Ovary (tissue), 3 donors: ENCODE results near the gene WWTR1.

Experiments used
- CTCF ChIP-seq, 3 donors: fragments of 450-650 bp in 2 of 3; fragments of 200-600 bp in 1 of 3; IDR thresholded peaks; one replicate each; pipeline versions ENCODE4 v1.5.1 to v1.8.0; 2016 to 2022; ENCODE audit warnings: antibody characterized with exemption in 3 of 3, mild to moderate bottlenecking in 1 of 3
- POLR2A ChIP-seq: fragments of 450-650 bp; IDR thresholded peaks from one replicate; pipeline ENCODE4 v1.6.1; 2017; ENCODE audit warnings: antibody characterized with exemption, mild to moderate bottlenecking, moderate library complexity
- donor health status: DM: no; HTN: no; CAD: no.

DNA sequence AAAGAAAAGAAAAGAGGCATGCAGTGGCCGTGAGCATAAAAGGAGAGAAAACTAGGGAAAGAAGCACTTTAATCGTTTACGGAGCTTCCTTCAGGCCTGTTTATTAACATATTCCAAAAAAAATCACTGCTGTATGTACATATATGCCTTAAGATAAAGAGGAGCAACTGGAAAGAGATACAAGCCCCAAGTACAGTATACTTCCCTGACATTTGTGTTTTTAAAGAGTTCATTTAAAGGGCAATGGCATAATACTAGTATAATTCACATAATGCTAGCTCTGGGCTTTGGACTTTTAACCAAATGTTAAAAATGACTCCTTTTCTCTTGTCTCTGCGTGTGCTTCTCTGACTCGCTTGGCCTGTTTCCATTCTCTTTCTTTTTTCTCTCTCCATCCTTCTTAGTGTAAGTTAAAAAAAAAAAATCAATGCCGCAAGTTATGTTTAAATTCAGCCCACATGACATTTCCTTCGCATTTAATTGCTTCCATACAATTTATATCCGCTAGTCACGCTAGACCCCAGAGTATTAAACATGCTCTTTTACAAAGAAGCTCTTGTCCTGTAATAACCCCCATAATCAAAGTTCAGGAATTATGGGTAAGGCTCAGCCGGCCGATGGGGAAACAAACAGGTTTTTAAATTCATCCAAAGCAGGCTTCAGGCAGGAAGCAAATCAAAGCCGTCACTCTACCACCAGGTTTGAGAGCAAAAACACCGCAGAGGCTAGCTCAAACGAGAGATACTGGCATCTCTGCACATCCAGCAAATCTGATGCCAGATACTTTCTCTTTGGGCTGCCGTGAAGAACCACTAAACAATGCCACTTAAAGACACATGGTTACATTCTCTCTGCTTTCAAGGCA is 19.4 kb downstream of the WWTR1 start:
- TF ChIP-seq CTCF (IDR thresholded peaks at IDR 0.05) (no peak), POLR2A (no peak)
